ENCODE results near the gene CLSTN2.

The CLSTN2 gene

GRCh38 chr3:140530131-140530530 lies 595.1 kb downstream of the CLSTN2 start:
- no peak for DNase-seq (ENCODE audit: extremely low spot score)
- CTCF ChIA-PET: interaction anchor here (0.7 to 1.7 kb wide), 3 partner anchors 12 to 174 kb away, joined by 3 to 5 read pairs (median 4); no protein-coding TSS in a partner anchor
- POLR2A ChIA-PET: no interaction called here
- TF ChIP-seq CTCF (IDR thresholded peaks at IDR 0.05; ENCODE audit: control extremely low read depth, extremely low read depth, low read depth, missing control alignments): no peak

GRCh38 chr3:140530603-140531002 lies 595.6 kb downstream of the CLSTN2 start:
- TF ChIP-seq CTCF (IDR thresholded peaks at IDR 0.05; ENCODE audit: control extremely low read depth, extremely low read depth, low read depth, missing control alignments): no peak
- ChIA-PET CTCF (no interaction called here), POLR2A (no interaction called here)
- DNase-seq (ENCODE audit: extremely low spot score): no peak

- no peak for TF ChIP-seq CTCF (IDR thresholded peaks at IDR 0.05; ENCODE audit: control extremely low read depth, extremely low read depth, low read depth, missing control alignments)
- DNase-seq (ENCODE audit: extremely low spot score): no peak
- CTCF ChIA-PET: interaction anchor here (1.5 kb wide), 1 partner anchor 18 kb away, joined by 3 read pairs; no protein-coding TSS in a partner anchor
- POLR2A ChIA-PET: no interaction called here
Measured at GRCh38 chr3:140532793-140533330, 597.9 kb downstream of the CLSTN2 start.

GRCh38 chr3:140536926-140537726 lies 602.1 kb downstream of the CLSTN2 start:
- no peak for DNase-seq (ENCODE audit: extremely low spot score)
- ChIA-PET CTCF (interaction anchor here (1.4 kb wide), 1 partner anchor 14 kb away, joined by 4 read pairs; no protein-coding TSS in a partner anchor), POLR2A (no interaction called here)
- no peak for TF ChIP-seq CTCF (IDR thresholded peaks at IDR 0.05; ENCODE audit: control extremely low read depth, extremely low read depth, low read depth, missing control alignments)

DNA sequence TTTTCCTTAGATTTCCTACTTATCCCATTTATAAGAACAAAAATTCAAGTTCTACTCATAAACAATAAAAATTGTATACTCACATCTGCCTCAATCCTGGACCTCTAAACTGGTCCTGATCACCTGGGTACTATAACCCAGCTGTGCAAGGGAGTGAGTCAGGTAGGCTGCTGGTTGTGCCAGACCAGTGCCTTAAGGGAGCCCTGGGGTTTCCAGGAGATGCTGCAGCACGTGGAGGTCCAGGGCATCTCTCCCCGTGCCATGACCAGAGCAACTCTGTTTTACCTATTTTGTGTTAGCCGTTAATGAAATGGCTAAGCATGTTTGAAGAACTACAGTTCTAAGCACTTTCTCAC lies 602.7 kb downstream of the CLSTN2 start:
- ChIA-PET CTCF (no interaction called here), POLR2A (no interaction called here)

GRCh38 chr3:140540262-140540661 lies 605.3 kb downstream of the CLSTN2 start:
- CTCF ChIA-PET: no interaction called here
- no peak for DNase-seq (ENCODE audit: extremely low spot score)
- POLR2A ChIA-PET: no interaction called here
- TF ChIP-seq CTCF (IDR thresholded peaks at IDR 0.05; ENCODE audit: control extremely low read depth, extremely low read depth, low read depth, missing control alignments): no peak

More for the DNA sequence above, 602.7 kb downstream of the CLSTN2 start:
- TF ChIP-seq CTCF (IDR thresholded peaks at IDR 0.05; ENCODE audit: control extremely low read depth, extremely low read depth, low read depth, missing control alignments): no peak
- DNase-seq (ENCODE audit: extremely low spot score): no peak
